CD14-positive monocyte (primary cell): ENCODE results near the gene RNF215. TPM values are rescaled to one million over a fixed set of nuclear protein-coding genes. Genes with fewer than 3 reads are reported as not detected.

Experiments
- DNase-seq, 3 donors: peaks; one replicate each; pipeline ENCODE4 v3.0.0-alpha.2; 2011 to 2022
- H2AFZ ChIP-seq: 2 replicates; pipeline ENCODE4 v1.6.0; 2012; ENCODE audit warnings: mild to moderate bottlenecking, low read depth, low read length, inconsistent platforms; ENCODE audit not compliant: insufficient read depth, poor library complexity, severe bottlenecking
- H3K27ac ChIP-seq, 2 donors: 1 replicate in 1 of 2; 2 replicates in 1 of 2; pipeline ENCODE4 v1.5.1; 2012 to 2013; ENCODE audit warnings: low read length in 2 of 2, control low read depth in 1 of 2, inconsistent platforms in 1 of 2, low read depth in 1 of 2, mild to moderate bottlenecking in 1 of 2
- H3K27me3 ChIP-seq, 2 donors: one replicate each; pipeline versions ENCODE4 v1.6.0 to v1.6.1; 2011 to 2013; ENCODE audit warnings: low read length in 2 of 2; ENCODE audit not compliant: control insufficient read depth in 2 of 2, insufficient read depth in 2 of 2
- H3K36me3 ChIP-seq, 2 donors: replicated peaks in 1 of 2; 1 replicate in 1 of 2; 2 replicates in 1 of 2; pipeline versions ENCODE4 v1.5.1 to v1.6.1; 2012 to 2013; ENCODE audit warnings: low read length in 2 of 2, control low read depth in 1 of 2, inconsistent platforms in 1 of 2, mild to moderate bottlenecking in 1 of 2; ENCODE audit not compliant: insufficient read depth in 2 of 2, control insufficient read depth in 1 of 2
- H3K4me1 ChIP-seq, 2 donors: 1 replicate in 1 of 2; 2 replicates in 1 of 2; pipeline versions ENCODE4 v1.5.1 to v1.6.1; 2012 to 2013; ENCODE audit warnings: low read length in 2 of 2, control low read depth in 1 of 2, inconsistent platforms in 1 of 2, mild to moderate bottlenecking in 1 of 2, moderate library complexity in 1 of 2; ENCODE audit not compliant: insufficient read depth in 2 of 2, control insufficient read depth in 1 of 2
- H3K4me2 ChIP-seq: replicated peaks from 2 replicates; pipeline ENCODE3; 2012; ENCODE audit warnings: low read length, moderate library complexity, mild to moderate bottlenecking; ENCODE audit not compliant: poor library complexity, severe bottlenecking; ENCODE audit errors: extremely low read depth
- H3K4me3 ChIP-seq, 3 experiments: fragments of 200-600 bp in 1 of 3; sonication (generic) in 1 of 3; replicated peaks in 1 of 3; 1 replicate in 2 of 3; 2 replicates in 1 of 3; pipeline ENCODE4 v1.5.1; 2011 to 2013; ENCODE audit warnings: low read length in 3 of 3, mild to moderate bottlenecking in 3 of 3, control low read depth in 2 of 3, low read depth in 2 of 3, inconsistent platforms in 1 of 3, moderate library complexity in 1 of 3
- H3K79me2 ChIP-seq: 2 replicates; pipeline ENCODE4 v1.6.0; 2012; ENCODE audit warnings: mild to moderate bottlenecking, control low read depth, inconsistent platforms, low read length, moderate library complexity; ENCODE audit not compliant: insufficient read depth
- H3K9ac ChIP-seq: 2 replicates; pipeline ENCODE4 v1.6.0; 2017; ENCODE audit warnings: low read length, mild to moderate bottlenecking; ENCODE audit not compliant: insufficient read depth, poor library complexity, severe bottlenecking
- H3K9me3 ChIP-seq, 2 donors: replicated peaks in 1 of 2; 1 replicate in 1 of 2; 2 replicates in 1 of 2; pipeline versions ENCODE4 v1.5.1 to v1.6.1; 2012 to 2013; ENCODE audit warnings: low read length in 2 of 2, control low read depth in 1 of 2; ENCODE audit not compliant: control insufficient read depth in 1 of 2, insufficient read depth in 1 of 2
- H4K20me1 ChIP-seq: 2 replicates; pipeline ENCODE4 v1.6.0; 2012; ENCODE audit warnings: mild to moderate bottlenecking, low read length, control low read depth, moderate library complexity; ENCODE audit not compliant: insufficient read depth
- H3K27ac Mint-ChIP-seq, 7 donors: one replicate each; pipeline ENCODE4 v1.8.0; 2020; ENCODE audit warnings: mild to moderate bottlenecking in 7 of 7, mixed read lengths in 7 of 7, moderate library complexity in 6 of 7, inconsistent platforms in 2 of 7
- H3K27me3 Mint-ChIP-seq, 3 donors: one replicate each; pipeline ENCODE4 v1.8.0; 2021 to 2022; ENCODE audit warnings: low read depth in 3 of 3, mild to moderate bottlenecking in 3 of 3, mixed read lengths in 3 of 3, moderate library complexity in 3 of 3, inconsistent platforms in 1 of 3
- H3K36me3 Mint-ChIP-seq, 2 donors: one replicate each; pipeline ENCODE4 v1.8.0; 2020; ENCODE audit warnings: mixed read lengths in 2 of 2, inconsistent platforms in 1 of 2, mild to moderate bottlenecking in 1 of 2
- H3K4me1 Mint-ChIP-seq: one replicate; pipeline ENCODE4 v1.8.0; 2020; ENCODE audit warnings: mild to moderate bottlenecking, mixed read lengths
- H3K4me3 Mint-ChIP-seq, 2 donors: one replicate each; pipeline ENCODE4 v1.8.0; 2020; ENCODE audit warnings: mild to moderate bottlenecking in 2 of 2, mixed read lengths in 2 of 2, moderate library complexity in 1 of 2
- H3K9me3 Mint-ChIP-seq, 7 donors: one replicate each; pipeline ENCODE4 v1.8.0; 2020 to 2022; ENCODE audit warnings: mixed read lengths in 7 of 7, mild to moderate bottlenecking in 6 of 7, moderate library complexity in 6 of 7, inconsistent platforms in 2 of 7
- CTCF ChIP-seq: fragments of 200-600 bp; IDR thresholded peaks from one replicate; pipeline ENCODE4 v1.8.0; 2022; ENCODE audit warnings: antibody characterized with exemption, mild to moderate bottlenecking
- WGBS: methylation state at CpG from one replicate; pipeline ENCODE4 v1.1.5; 2013; ENCODE audit warnings: missing lambda C conversion rate; ENCODE audit not compliant: insufficient coverage; 5-methylcytosine and 5-hydroxymethylcytosine counted together
- intact Hi-C, 2 donors: fragments of 100-400 bp; cut with micrococcal nuclease; formaldehyde crosslinking; loops; one replicate each; pipeline versions ENCODE4 v1.15.0 to v1.15.1; 2023
- polyA plus RNA-seq, 3 donors: library from polyadenylated mRNA; depleted of rRNA in 1 of 3; unstranded in 2 of 3; stranded (reverse) in 1 of 3; fragments of 300-500 nt in 2 of 3; fragments of >200 nt in 1 of 3; fragmentation: Illumina TruSeq in 2 of 3; gene quantifications; 1 replicate in 2 of 3; 2 replicates in 1 of 3; pipeline ENCODE4 v1.2.3, GENCODE V29; 2012 to 2021

Gene RNF215
- polyA plus RNA-seq, 3 donors = 0.26 to 12.2 (median 0.42) TPM

- 74% methylated on average over 9 of the region's 13 CpGs for WGBS
- DNase-seq = no peak
- Histone ChIP-seq H3K9ac (no peak overlapping the region), H2AFZ (no peak overlapping the region), H3K4me1 (no peaks in the 10 kb centered on the region), H4K20me1 (no peaks in the 10 kb centered on the region), H3K27me3 (no peaks in the 10 kb centered on the region), H3K9me3 (no peaks in the 10 kb centered on the region), H3K4me2 (no peak overlapping the region), H3K4me3 (no peak overlapping the region), H3K79me2 (no peaks in the 10 kb centered on the region), H3K27ac (no peak overlapping the region), H3K36me3 (no peaks in the 10 kb centered on the region)
- Mint-ChIP-seq H3K9me3 (no peaks in the 10 kb centered on the region), H3K27ac (no peak overlapping the region), H3K4me3 (no peak overlapping the region), H3K4me1 (no peaks in the 10 kb centered on the region), H3K36me3 (no peaks in the 10 kb centered on the region), H3K27me3 (peaks cover 0 to 6% (median 6%) of the 10 kb centered on the region in 3 donors)
- TF ChIP-seq CTCF = no peak
- intact Hi-C loops = no loop called here
These were observed 21.3 kb upstream of the RNF215 start for GRCh38 chr22:30408388-30409102.

- TF ChIP-seq CTCF = no peak
- Mint-ChIP-seq H3K36me3 (no peaks in the 10 kb centered on the region), H3K27me3 (peaks cover 5 to 6% (median 6%) of the 10 kb centered on the region in 3 donors), H3K27ac (no peak overlapping the region), H3K4me1 (no peaks in the 10 kb centered on the region), H3K4me3 (no peak overlapping the region), H3K9me3 (no peaks in the 10 kb centered on the region)
- no peak overlapping the region for H2AFZ ChIP-seq
- H3K79me2 ChIP-seq = no peaks in the 10 kb centered on the region
- H3K27ac ChIP-seq = no peak overlapping the region
- H3K4me1 ChIP-seq = no peaks in the 10 kb centered on the region
- intact Hi-C loops = no loop called here
- no peaks in the 10 kb centered on the region for H3K36me3 ChIP-seq
- H3K4me2 ChIP-seq = no peak overlapping the region
- H3K4me3 ChIP-seq = no peak overlapping the region
- no peak overlapping the region for H3K9ac ChIP-seq
- H4K20me1 ChIP-seq = no peaks in the 10 kb centered on the region
- H3K9me3 ChIP-seq = no peaks in the 10 kb centered on the region
- no peaks in the 10 kb centered on the region for H3K27me3 ChIP-seq
- WGBS = 99% methylated on average over 6 of the region's 6 CpGs
- DNase-seq = no peak
These were observed 19.2 kb upstream of the RNF215 start for GRCh38 chr22:30406400-30406799.
